Aorta (tissue), 5 donors: ENCODE results near the gene RNF115. TPM values are rescaled to one million over a fixed set of nuclear protein-coding genes. Genes with fewer than 3 reads are reported as not detected.

Source experiments
- ATAC-seq: fragments of 200-7000 bp; cut with Tn5 transposase; one replicate; pipeline ENCODE4 v1.9.1; 2022; ENCODE audit warnings: moderate library complexity; ENCODE audit not compliant: low FRiP score
- DNase-seq, 2 donors: peaks; one replicate each; pipeline ENCODE4 v3.0.0-alpha.2; 2020
- H3K27ac ChIP-seq, 2 donors: one replicate each; pipeline ENCODE4 v1.5.1; 2013; ENCODE audit warnings: low read length in 2 of 2, mild to moderate bottlenecking in 2 of 2, moderate library complexity in 2 of 2, control low read depth in 1 of 2, inconsistent platforms in 1 of 2, low read depth in 1 of 2
- H3K27me3 ChIP-seq, 2 donors: one replicate each; pipeline ENCODE4 v1.6.1; 2013; ENCODE audit warnings: control low read depth in 1 of 2, low read length in 1 of 2, mild to moderate bottlenecking in 1 of 2, moderate library complexity in 1 of 2; ENCODE audit not compliant: insufficient read depth in 2 of 2, control insufficient read depth in 1 of 2
- H3K36me3 ChIP-seq, 2 donors: one replicate each; pipeline ENCODE4 v1.6.1; 2013; ENCODE audit warnings: control low read depth in 1 of 2, low read length in 1 of 2, mild to moderate bottlenecking in 1 of 2; ENCODE audit not compliant: insufficient read depth in 2 of 2, control insufficient read depth in 1 of 2
- H3K4me1 ChIP-seq, 2 donors: one replicate each; pipeline ENCODE4 v1.6.1; 2013; ENCODE audit warnings: low read length in 2 of 2, control low read depth in 1 of 2, mild to moderate bottlenecking in 1 of 2, moderate library complexity in 1 of 2; ENCODE audit not compliant: insufficient read depth in 2 of 2, control insufficient read depth in 1 of 2
- H3K4me3 ChIP-seq, 2 donors: one replicate each; pipeline ENCODE4 v1.5.1; 2013; ENCODE audit warnings: low read length in 2 of 2, control low read depth in 1 of 2, mild to moderate bottlenecking in 1 of 2
- H3K9me3 ChIP-seq: one replicate; pipeline ENCODE4 v1.6.1; 2013; ENCODE audit warnings: mild to moderate bottlenecking, low read length; ENCODE audit not compliant: control insufficient read depth
- WGBS, 2 donors: extraction: QIAGEN DNeasy Blood & Tissue Kit; methylation state at CpG; one replicate each; pipeline ENCODE4 v1.1.7; 2013; 5-methylcytosine and 5-hydroxymethylcytosine counted together
- intact Hi-C, 2 donors: fragments of 100-400 bp; cut with DNase I; formaldehyde crosslinking; loops; one replicate each; pipeline versions ENCODE4 v1.14.2 to v1.15.0; 2022
- microRNA-seq, 2 donors: library from miRNA; unstranded; fragments of <30 nt; microRNA quantifications; one replicate each; pipeline ENCODE4 v1.2.0, GENCODE V29; 2020
- polyA plus RNA-seq, 2 donors: library from polyadenylated mRNA; stranded (reverse); fragments of 200-250 nt; gene quantifications; one replicate each; pipeline ENCODE4 v1.2.3, GENCODE V29; 2013
- total RNA-seq, 2 donors: library from RNA; stranded (reverse); fragmentation: NEBNext Ultra II Directional; extraction: Animal tissue kit (Norgen Biotek cat#: 25700); gene quantifications; one replicate each; pipeline ENCODE4 v1.2.1, GENCODE V29; 2021
- donor health status: healthy with polysubstance abuse.
- donor health status: Bipolar disorder and iron deficiency.
- donor health status: DM: no; HTN: no; CAD: no.
- donor health status: DM: no; HTN: no; CAD: no.
- donor health status: DM: yes; HTN: yes; CAD: no.

The RNF115 gene
- total and polyA plus RNA-seq, 4 donors, result 13.3 to 60.3 (median 22.1) TPM

- no peaks in the 10 kb centered on the region for H3K4me1 ChIP-seq
- 85 to 90% methylated on average over 3 of the region's 3 CpGs for WGBS, 2 donors
Measured at GRCh38 chr1:145696630-145696960, 127.3 kb downstream of the RNF115 start.

GRCh38 chr1:145695821-145696629 lies 127.9 kb downstream of the RNF115 start:
- DNase-seq (no peak), ATAC-seq (no peak)
- Histone ChIP-seq H3K9me3 (no peaks in the 10 kb centered on the region), H3K27me3 (peaks cover 0 to 2% of the 10 kb centered on the region in 2 donors), H3K4me1 (no peaks in the 10 kb centered on the region), H3K36me3 (no peaks in the 10 kb centered on the region), H3K4me3 (no peak overlapping the region), H3K27ac (no peak overlapping the region)
- WGBS, 2 donors, result 77 to 81% methylated on average over 5 of the region's 5 CpGs
- intact Hi-C loops, result no loop called here

More at GRCh38 chr1:145696630-145696960, 127.3 kb downstream of the RNF115 start:
- ATAC-seq (no peak), DNase-seq (no peak)
- intact Hi-C loops, result no loop called here
- H3K27ac ChIP-seq, result no peak overlapping the region
- H3K9me3 ChIP-seq, result no peaks in the 10 kb centered on the region
- no peaks in the 10 kb centered on the region for H3K36me3 ChIP-seq
- H3K4me3 ChIP-seq, result no peak overlapping the region
- H3K27me3 ChIP-seq, result peaks cover 0 to 2% of the 10 kb centered on the region in 2 donors

- intact Hi-C loops, result no loop called here
- WGBS, 2 donors, result 94% methylated on average over 11 of the region's 11 CpGs
- no peak overlapping the region for H3K4me3 ChIP-seq
- peaks cover 0 to 2% of the 10 kb centered on the region in 2 donors for H3K27me3 ChIP-seq
- H3K36me3 ChIP-seq, result no peaks in the 10 kb centered on the region
- no peak for DNase-seq
- no peak for ATAC-seq
- H3K27ac ChIP-seq, result no peak overlapping the region
- no peaks in the 10 kb centered on the region for H3K9me3 ChIP-seq
- no peaks in the 10 kb centered on the region for H3K4me1 ChIP-seq
Measured at GRCh38 chr1:145692785-145693443, 131.0 kb downstream of the RNF115 start.

- DNase-seq, result no peak
- Histone ChIP-seq H3K9me3 (no peaks in the 10 kb centered on the region), H3K27ac (no peak overlapping the region), H3K36me3 (no peaks in the 10 kb centered on the region), H3K4me1 (no peaks in the 10 kb centered on the region), H3K27me3 (peaks cover 0 to 2% of the 10 kb centered on the region in 2 donors), H3K4me3 (no peak overlapping the region)
- intact Hi-C loops, result no loop called here
- ATAC-seq, result no peak
- 82 to 84% methylated on average over 5 of the region's 5 CpGs for WGBS, 2 donors
Measured at GRCh38 chr1:145690587-145691558, 133.0 kb downstream of the RNF115 start.

- WGBS, 2 donors, result 88 to 94% methylated on average over 6 of the region's 6 CpGs
- Histone ChIP-seq H3K27ac (no peak overlapping the region), H3K27me3 (no peaks in the 10 kb centered on the region), H3K4me3 (no peak overlapping the region), H3K4me1 (no peaks in the 10 kb centered on the region), H3K36me3 (no peaks in the 10 kb centered on the region), H3K9me3 (no peaks in the 10 kb centered on the region)
- intact Hi-C loops, result no loop called here
- ATAC-seq, result no peak
- DNase-seq, result no peak
Measured at GRCh38 chr1:145689922-145690321, 134.0 kb downstream of the RNF115 start.

- ATAC-seq, result no peak
- intact Hi-C loops, result no loop called here
- 93 to 95% methylated on average over 6 of the region's 6 CpGs for WGBS, 2 donors
- no peak overlapping the region for H3K27ac ChIP-seq
- DNase-seq, result no peak
- H3K36me3 ChIP-seq, result no peaks in the 10 kb centered on the region
- H3K4me1 ChIP-seq, result no peaks in the 10 kb centered on the region
- no peaks in the 10 kb centered on the region for H3K9me3 ChIP-seq
- no peak overlapping the region for H3K4me3 ChIP-seq
- H3K27me3 ChIP-seq, result no peaks in the 10 kb centered on the region
Measured at GRCh38 chr1:145688924-145689323, 135.0 kb downstream of the RNF115 start.

Small RNA genes within 50 kb of the gene (microRNA-seq; reads per million reads assigned to microRNA genes)
- 0 to 1.2 reads per million in 2 donors for gene MIR6736

Other genes starting within 250 kb of the RNF115 start
- gene GPR89A, start 216.1 kb downstream of the RNF115 start, total RNA-seq, result 10 to 100 TPM; 16.5 to 21.4 TPM
- 10 to 100 TPM in 1 of 2 donors, 1 to 10 TPM in 1; 6.8 to 11.0 TPM for gene GPR89A, start 216.1 kb downstream of the RNF115 start, polyA plus RNA-seq
- gene PDZK1, start 116.7 kb downstream of the RNF115 start, total RNA-seq, result 1 to 10 TPM in 1 of 2 donors, under 1 TPM in 1; 0.48 to 1.2 TPM
- gene PDZK1, start 116.7 kb downstream of the RNF115 start, polyA plus RNA-seq, result 10 to 100 TPM in 1 of 2 donors, 1 to 10 TPM in 1; 1.0 to 25.5 TPM
- gene CD160, start 104.6 kb downstream of the RNF115 start, total RNA-seq, result under 1 TPM in 1 of 2 donors, not detected in 1; 0.30 TPM
- gene CD160, start 104.6 kb downstream of the RNF115 start, polyA plus RNA-seq, result 1 to 10 TPM in 1 of 2 donors, not detected in 1; 1.0 TPM
- 10 to 100 TPM; 23.8 to 25.9 TPM for gene POLR3C, start 105 bp upstream of the RNF115 start, total RNA-seq
- gene POLR3C, start 105 bp upstream of the RNF115 start, polyA plus RNA-seq, result 10 to 100 TPM; 14.8 to 21.0 TPM
- 1 to 10 TPM; 1.2 to 2.7 TPM for gene NUDT17, start 21.5 kb upstream of the RNF115 start, total RNA-seq
- gene NUDT17, start 21.5 kb upstream of the RNF115 start, polyA plus RNA-seq, result 1 to 10 TPM; 4.0 to 4.1 TPM
- gene PIAS3, start 35.0 kb upstream of the RNF115 start, total RNA-seq, result 10 to 100 TPM; 44.5 to 60.6 TPM
- 10 to 100 TPM; 12.3 to 81.7 TPM for gene PIAS3, start 35.0 kb upstream of the RNF115 start, polyA plus RNA-seq
- gene ANKRD35, start 61.8 kb upstream of the RNF115 start, total RNA-seq, result 1 to 10 TPM; 3.8 to 7.2 TPM
- 10 to 100 TPM in 1 of 2 donors, 1 to 10 TPM in 1; 8.4 to 23.6 TPM for gene ANKRD35, start 61.8 kb upstream of the RNF115 start, polyA plus RNA-seq
- gene ITGA10, start 86.0 kb upstream of the RNF115 start, total RNA-seq, result 100 to 1,000 TPM in 1 of 2 donors, 10 to 100 TPM in 1; 74.6 to 123 TPM
- 100 to 1,000 TPM in 1 of 2 donors, 1 to 10 TPM in 1; 7.6 to 296 TPM for gene ITGA10, start 86.0 kb upstream of the RNF115 start, polyA plus RNA-seq
- 10 to 100 TPM; 14.9 to 20.6 TPM for gene PEX11B, start 94.6 kb upstream of the RNF115 start, total RNA-seq
- 10 to 100 TPM; 10.0 to 18.2 TPM for gene PEX11B, start 94.6 kb upstream of the RNF115 start, polyA plus RNA-seq
- gene RBM8A, start 103.4 kb upstream of the RNF115 start, total RNA-seq, result 10 to 100 TPM; 81.2 to 84.5 TPM
- 10 to 100 TPM; 42.6 to 74.1 TPM for gene RBM8A, start 103.4 kb upstream of the RNF115 start, polyA plus RNA-seq
- 10 to 100 TPM; 53.2 to 60.0 TPM for gene LIX1L, start 133.9 kb upstream of the RNF115 start, total RNA-seq
- gene LIX1L, start 133.9 kb upstream of the RNF115 start, polyA plus RNA-seq, result 10 to 100 TPM; 18.0 to 29.3 TPM
- gene ANKRD34A, start 140.5 kb upstream of the RNF115 start, total RNA-seq, result 1 to 10 TPM; 1.4 to 2.2 TPM
- 1 to 10 TPM in 1 of 2 donors, under 1 TPM in 1; 0.63 to 1.9 TPM for gene ANKRD34A, start 140.5 kb upstream of the RNF115 start, polyA plus RNA-seq
- gene POLR3GL, start 140.6 kb upstream of the RNF115 start, total RNA-seq, result 10 to 100 TPM; 23.8 to 26.4 TPM
- gene POLR3GL, start 140.6 kb upstream of the RNF115 start, polyA plus RNA-seq, result 10 to 100 TPM; 73.4 to 89.0 TPM
- 100 to 1,000 TPM; 354 to 536 TPM for gene TXNIP, start 172.5 kb upstream of the RNF115 start, total RNA-seq
- 100 to 1,000 TPM in 1 of 2 donors, 10 to 100 TPM in 1; 83.1 to 169 TPM for gene TXNIP, start 172.5 kb upstream of the RNF115 start, polyA plus RNA-seq
- not detected for gene HJV, start 197.6 kb upstream of the RNF115 start, total RNA-seq
- gene HJV, start 197.6 kb upstream of the RNF115 start, polyA plus RNA-seq, result not detected